Kidney glomerular epithelial cell (primary cell): ENCODE data around the gene NXPH1.

Experiments
- DNase-seq: peaks from one replicate; lab custom pipeline; 2025; lab: John Stamatoyannopoulos, UW

Gene NXPH1

GRCh38 chr7:8436965-8437364, 3.6 kb downstream of the NXPH1 start:
- no peak for DNase-seq

- no peak for DNase-seq
Measured at GRCh38 chr7:8437606-8438005, 4.2 kb downstream of the NXPH1 start.

GRCh38 chr7:8440670-8441069, 7.3 kb downstream of the NXPH1 start:
- DNase-seq: no peak

GRCh38 chr7:8441106-8441965, 7.9 kb downstream of the NXPH1 start:
- DNase-seq: no peak

DNA sequence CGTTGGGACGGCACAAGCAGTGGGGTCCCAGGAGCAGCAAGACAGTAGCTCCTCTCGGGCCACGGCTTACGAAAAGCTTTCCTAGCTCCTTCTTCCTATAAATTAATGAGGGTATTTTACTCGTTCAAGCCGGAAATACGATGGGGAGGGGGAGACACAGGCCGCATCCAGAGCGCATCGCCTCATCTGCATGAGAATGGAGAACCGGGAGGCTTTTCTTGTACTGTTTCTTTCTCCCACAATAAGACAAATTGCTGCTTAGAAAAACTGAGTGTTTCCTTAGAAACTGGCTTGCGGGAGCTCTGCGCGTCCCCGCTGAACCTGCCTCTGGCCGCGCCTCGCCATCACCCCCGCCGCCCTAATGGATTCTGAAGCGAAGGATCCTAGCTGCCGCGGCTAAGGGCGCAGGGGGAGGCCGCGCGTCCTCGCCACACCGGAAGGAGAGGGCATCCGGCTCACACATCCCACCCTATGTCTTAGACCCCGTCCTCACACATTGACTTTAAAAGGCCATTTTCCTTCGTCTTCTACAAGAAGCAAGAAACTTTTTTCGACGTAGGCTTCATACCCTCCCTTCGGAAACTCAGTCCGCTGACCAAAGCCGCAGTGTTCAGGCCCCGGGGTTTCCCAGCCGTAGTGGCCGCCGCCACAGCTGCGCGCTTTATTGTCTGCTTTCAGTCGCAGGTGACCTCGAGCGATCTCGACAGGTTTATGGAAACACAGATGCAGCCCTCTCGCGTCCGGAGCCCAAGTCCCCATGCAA, 8.8 kb downstream of the NXPH1 start:
- no peak for DNase-seq

- DNase-seq: no peak
Measured at GRCh38 chr7:8442814-8443304, 9.4 kb downstream of the NXPH1 start.

GRCh38 chr7:8443576-8444467, 10.4 kb downstream of the NXPH1 start:
- no peak for DNase-seq

DNA sequence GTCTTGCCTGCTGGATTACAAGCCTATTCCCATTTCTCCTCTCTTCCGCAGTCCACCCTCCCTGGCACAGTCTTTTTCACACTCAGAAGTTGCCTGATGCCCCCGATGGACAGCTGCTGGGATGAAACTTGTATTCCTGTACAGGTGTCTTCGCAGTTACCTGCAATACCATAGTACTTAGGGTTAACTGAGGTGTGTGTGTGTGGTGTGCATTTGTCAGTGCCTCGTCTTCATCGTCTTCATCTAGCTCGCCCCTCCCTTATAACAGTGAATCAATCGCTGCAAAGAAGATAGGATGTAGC, 11.0 kb downstream of the NXPH1 start:
- DNase-seq: no peak

- DNase-seq: no peak
Measured at GRCh38 chr7:8453535-8453934, 20.1 kb downstream of the NXPH1 start.

DNA sequence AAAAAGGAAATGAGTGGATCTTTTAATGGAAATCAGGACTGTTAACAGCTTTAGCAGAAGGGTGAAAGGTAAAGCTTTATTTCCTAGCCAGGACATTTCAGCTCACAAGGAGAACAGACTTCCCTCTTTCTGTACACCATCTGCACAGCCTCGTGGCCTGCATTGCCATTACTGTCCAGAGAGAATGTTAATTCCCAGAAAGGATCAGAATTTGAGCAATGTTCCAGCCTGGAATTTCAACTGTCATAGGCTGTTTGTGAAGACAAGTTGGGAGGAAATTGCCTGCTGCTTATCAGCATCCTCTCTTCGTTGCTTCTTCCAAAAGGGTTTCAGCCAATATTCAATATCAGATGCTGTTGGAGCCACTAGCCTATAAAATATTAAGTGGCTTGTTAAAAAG, 22.0 kb downstream of the NXPH1 start:
- DNase-seq: no peak

- no peak for DNase-seq
Measured at GRCh38 chr7:8462309-8462708, 28.9 kb downstream of the NXPH1 start.

- DNase-seq: no peak
Measured at GRCh38 chr7:8465338-8465737, 31.9 kb downstream of the NXPH1 start.

- DNase-seq: no peak
Measured at GRCh38 chr7:8480527-8480926, 47.1 kb downstream of the NXPH1 start.

- DNase-seq: no peak
Measured at GRCh38 chr7:8481096-8481495, 47.7 kb downstream of the NXPH1 start.

DNA sequence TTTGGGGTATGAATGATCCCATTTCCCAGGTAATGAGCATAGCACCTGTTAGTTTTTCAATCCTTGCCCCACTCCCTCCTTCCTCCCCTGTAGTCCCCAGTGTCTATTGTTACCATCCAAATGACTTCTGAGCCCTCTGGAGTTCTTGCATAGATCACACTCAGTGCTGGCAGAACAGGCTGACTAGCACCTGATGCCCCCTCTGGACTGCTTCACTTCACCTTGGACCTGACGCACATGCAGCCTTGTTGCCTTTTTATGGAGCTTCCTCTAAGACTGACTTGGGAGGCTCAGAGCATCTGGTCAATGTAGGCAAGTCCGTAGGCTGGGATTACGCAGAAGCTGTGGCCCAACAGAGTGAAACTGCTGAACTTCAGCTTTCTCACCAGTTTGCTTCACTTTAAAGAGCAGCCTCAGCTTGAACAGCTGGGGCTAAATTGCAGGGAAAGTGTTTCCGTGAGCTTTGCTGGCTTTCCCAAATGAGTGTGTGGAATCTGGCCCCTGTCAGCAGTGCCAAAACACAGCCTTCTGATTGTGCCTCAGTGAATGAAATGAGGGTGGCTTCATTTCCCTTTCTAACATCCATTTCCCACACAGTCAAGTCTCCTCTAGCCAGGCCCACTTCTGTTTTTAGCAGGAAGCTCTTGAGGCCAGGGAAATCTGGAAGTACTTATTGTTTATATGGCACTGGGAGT, 48.5 kb downstream of the NXPH1 start:
- no peak for DNase-seq

DNA sequence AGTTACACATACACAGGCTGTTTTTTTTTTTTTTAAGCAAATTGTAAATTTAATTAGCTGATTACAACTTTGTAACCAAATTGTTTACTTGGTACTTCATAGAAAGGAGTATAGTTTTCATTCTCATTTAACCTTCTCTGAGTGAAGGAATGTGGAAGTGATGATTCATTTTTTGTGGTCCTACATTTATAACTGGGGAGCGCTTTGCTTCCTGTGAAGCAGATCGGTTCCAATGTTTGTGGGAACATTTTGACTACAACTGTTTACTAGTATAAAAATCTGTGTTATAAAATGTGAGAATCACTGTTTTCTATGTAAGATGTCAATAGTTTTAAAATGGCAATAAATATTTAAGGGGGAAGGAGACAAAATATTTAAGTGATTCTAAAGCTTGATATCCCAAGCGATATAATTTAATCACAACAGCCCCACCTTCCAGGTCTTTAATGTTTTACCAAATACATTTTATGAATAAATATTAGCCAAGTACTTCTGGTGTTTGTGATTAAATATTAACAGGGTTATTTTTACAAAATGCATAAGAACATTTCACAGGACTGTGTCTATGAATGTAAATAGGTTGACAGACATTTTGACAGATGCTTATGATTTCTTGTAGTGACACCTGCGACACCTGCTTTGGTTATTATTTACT, 57.1 kb downstream of the NXPH1 start:
- no peak for DNase-seq

- DNase-seq: no peak
Measured at GRCh38 chr7:8491106-8491505, 57.7 kb downstream of the NXPH1 start.

DNA sequence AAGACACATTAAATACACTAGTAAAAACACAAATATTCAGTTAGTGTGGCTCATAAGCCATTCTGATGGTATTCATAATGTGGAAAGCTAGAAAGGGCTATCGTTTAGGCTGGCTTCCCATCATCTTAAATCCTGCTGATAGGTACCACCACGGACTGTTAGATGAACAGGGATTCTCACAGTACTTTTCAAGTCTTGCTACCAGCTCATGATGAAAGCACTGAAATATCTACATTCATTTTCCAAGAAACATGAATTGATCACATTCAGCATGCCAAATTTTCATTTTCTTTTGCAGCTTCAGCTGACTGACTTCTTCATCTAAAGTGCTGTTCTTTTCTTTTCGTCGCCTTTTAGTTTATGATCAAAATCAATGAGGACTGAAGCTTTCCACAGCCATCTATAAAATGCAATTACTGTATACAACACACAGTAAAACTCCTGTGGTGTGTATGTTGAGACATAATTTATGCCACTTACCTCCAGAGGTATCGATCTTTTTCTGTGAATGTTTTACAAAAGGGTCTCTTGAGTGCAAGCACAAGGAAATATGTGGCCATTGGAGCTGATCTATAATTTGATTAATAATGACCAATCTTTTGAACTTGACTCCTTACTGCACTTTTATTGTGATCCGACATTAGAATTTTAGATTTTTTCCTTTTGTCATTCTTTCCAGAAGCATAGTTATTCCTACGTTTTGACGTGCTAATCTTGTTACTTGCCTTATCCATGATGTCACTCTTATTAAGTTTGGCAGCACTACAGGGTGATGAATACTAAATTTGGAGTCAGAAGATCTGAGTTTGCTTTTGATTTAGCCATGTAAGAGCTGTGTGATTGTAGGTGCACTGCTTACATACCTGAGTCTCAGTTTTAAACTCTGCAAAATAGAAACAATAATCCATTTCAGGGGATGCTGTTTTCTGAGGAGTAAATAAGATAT, 58.4 kb downstream of the NXPH1 start:
- DNase-seq: no peak

- DNase-seq: no peak
Measured at GRCh38 chr7:8499128-8499527, 65.7 kb downstream of the NXPH1 start.

GRCh38 chr7:8500286-8500685, 66.9 kb downstream of the NXPH1 start:
- DNase-seq: no peak
